ENCODE results near the gene ZCWPW1.

The ZCWPW1 gene

GRCh38 chr7:100432053-100432452 lies 3.5 kb upstream of the ZCWPW1 start:
- DNase-seq: no peak

GRCh38 chr7:100431286-100431735 lies 2.8 kb upstream of the ZCWPW1 start:
- no peak for DNase-seq

GRCh38 chr7:100430493-100431285 lies 2.2 kb upstream of the ZCWPW1 start:
- DNase-seq: no peak

- DNase-seq: peak; percentile 81
Observed at GRCh38 chr7:100429637-100430492, 1.4 kb upstream of the ZCWPW1 start, which contains the start of gene MEPCE. Gene MEPCE (plus strand): TSS chr7:100429831. CDS start chr7:100430019, 188 bp downstream.

GRCh38 chr7:100428967-100429636 lies 599 bp upstream of the ZCWPW1 start:
- DNase-seq: peak; percentile 97

GRCh38 chr7:100427762-100428198 lies 723 bp downstream of the ZCWPW1 start:
- no peak for DNase-seq

- DNase-seq: no peak
Observed at GRCh38 chr7:100426516-100426915, 2.0 kb downstream of the ZCWPW1 start.

GRCh38 chr7:100425347-100425746 lies 3.2 kb downstream of the ZCWPW1 start:
- DNase-seq: no peak

GRCh38 chr7:100423315-100423714 lies 5.2 kb downstream of the ZCWPW1 start:
- no peak for DNase-seq

- DNase-seq: no peak
Observed at GRCh38 chr7:100419660-100420226, 8.8 kb downstream of the ZCWPW1 start.

GRCh38 chr7:100418930-100419659 lies 9.4 kb downstream of the ZCWPW1 start:
- no peak for DNase-seq

- DNase-seq: no peak
Observed at GRCh38 chr7:100415448-100415847, 13.1 kb downstream of the ZCWPW1 start.

GRCh38 chr7:100413889-100414288 lies 14.6 kb downstream of the ZCWPW1 start:
- DNase-seq: no peak

- no peak for DNase-seq
Observed at GRCh38 chr7:100413346-100413745, 15.2 kb downstream of the ZCWPW1 start.

GRCh38 chr7:100411101-100411500 lies 17.4 kb downstream of the ZCWPW1 start:
- no peak for DNase-seq

GRCh38 chr7:100407285-100408180 lies 21.0 kb downstream of the ZCWPW1 start:
- DNase-seq: no peak

- peak; percentile 78 for DNase-seq
Observed at GRCh38 chr7:100406767-100407166, 21.7 kb downstream of the ZCWPW1 start.

- no peak for DNase-seq
Observed at GRCh38 chr7:100402241-100402640, 26.3 kb downstream of the ZCWPW1 start.

- no peak for DNase-seq
Observed at GRCh38 chr7:100401811-100402210, 26.7 kb downstream of the ZCWPW1 start.

- no peak for DNase-seq
Observed at GRCh38 chr7:100400656-100401055, 27.8 kb downstream of the ZCWPW1 start.

GRCh38 chr7:100400041-100400440 lies 28.5 kb downstream of the ZCWPW1 start:
- DNase-seq: no peak

All from NCI-H2029 treated with DMSO at 0.1 percent for 48 hours (cell line).